Bronchial epithelial cell (primary cell): ENCODE results near the gene TP53INP2. TPM values are rescaled to one million over a fixed set of nuclear protein-coding genes. Genes with fewer than 3 reads are reported as not detected.
"Not testable (repeated sequence)": the region's sequence is repeated elsewhere in the genome, so short reads cannot be mapped to it uniquely, and the experiment has no call there.

ENCODE experiments used
- DNase-seq: peaks from one replicate; pipeline ENCODE4 v3.0.0-alpha.2; 2010; ENCODE audit warnings: low read depth
- FAIRE-seq: peaks from 2 replicates; lab custom pipeline; 2011; peaks lifted over from hg19 to GRCh38; lab: Jason Lieb, UNC
- H3K27me3 ChIP-seq: 2 replicates; pipeline ENCODE4 v1.5.1; 2011; ENCODE audit warnings: low read length; ENCODE audit not compliant: control insufficient read depth, insufficient read depth
- H3K36me3 ChIP-seq: 2 replicates; pipeline ENCODE4 v1.5.1; 2011; ENCODE audit warnings: low read length; ENCODE audit not compliant: control insufficient read depth, insufficient read depth
- H3K4me3 ChIP-seq: 2 replicates; pipeline ENCODE4 v1.5.1; 2011; ENCODE audit warnings: mild to moderate bottlenecking, low read depth, low read length, control low read depth
- CTCF ChIP-seq: IDR thresholded peaks from 2 replicates; pipeline ENCODE4 v1.5.1; 2011; ENCODE audit warnings: mild to moderate bottlenecking, moderate library complexity, low read length, control low read depth, inconsistent platforms; ENCODE audit not compliant: insufficient read depth, severe bottlenecking
- total RNA-seq: library from RNA; depleted of rRNA; stranded (reverse); fragments of >200 nt; gene quantifications from 2 replicates; pipeline ENCODE4 v1.2.1, GENCODE V29; 2014

The TP53INP2 gene
- total RNA-seq, 1 donor from 2014 or later = 0.53 TPM

DNA sequence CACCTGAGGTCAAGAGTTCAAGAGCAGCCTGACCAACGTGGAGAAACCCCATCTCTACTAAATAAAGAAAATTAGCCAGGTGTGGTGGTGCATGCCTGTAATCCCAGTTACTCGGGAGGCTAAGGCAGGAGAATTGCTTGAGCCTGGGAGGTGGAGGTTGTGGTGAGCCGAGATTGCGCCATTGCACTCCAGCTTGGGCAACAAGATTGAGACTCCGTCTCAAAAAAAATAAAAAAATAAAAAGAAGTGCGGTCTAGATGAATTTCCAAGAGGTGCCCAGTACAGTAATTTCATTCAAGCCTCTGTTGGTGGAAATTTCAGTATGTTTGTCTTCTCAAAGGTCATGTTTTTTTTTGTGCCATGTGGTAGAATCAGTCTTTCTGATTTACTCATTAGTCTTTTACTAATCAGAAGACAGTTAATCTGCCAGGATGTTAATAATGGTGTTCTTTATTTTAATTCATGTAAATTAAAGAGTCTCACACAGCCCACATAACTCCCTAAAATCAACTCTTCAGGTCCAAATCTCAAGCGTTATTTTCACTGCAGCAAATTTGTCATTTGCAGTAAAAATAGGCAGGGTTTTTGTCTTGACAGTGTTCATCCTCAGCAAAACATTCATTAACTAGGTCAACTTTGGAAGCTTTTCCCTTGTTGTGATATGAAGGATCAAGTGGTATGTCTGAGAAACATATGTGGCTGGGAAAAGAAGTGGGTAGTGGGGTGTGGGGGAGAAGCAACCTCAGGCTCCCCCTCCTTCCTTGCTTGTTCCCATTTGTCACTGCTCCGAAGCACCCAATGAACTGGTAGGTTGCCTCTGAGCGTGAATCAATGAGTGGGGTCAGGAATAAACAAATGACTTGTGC is 13.3 kb downstream of the TP53INP2 start:
- no peak for TF ChIP-seq CTCF
- DNase-seq = no peak

GRCh38 chr20:34719242-34720017 is 15.3 kb downstream of the TP53INP2 start:
- H3K27me3 ChIP-seq, DNase-seq, H3K36me3 ChIP-seq, H3K4me3 ChIP-seq, FAIRE-seq: not testable (repeated sequence)

More for the DNA sequence above, 13.3 kb downstream of the TP53INP2 start:
- FAIRE-seq = no peak
- no peaks in the 10 kb centered on the region for H3K27me3 ChIP-seq
- H3K36me3 ChIP-seq = peaks cover 6% of the 10 kb centered on the region
- no peak overlapping the region for H3K4me3 ChIP-seq

DNA sequence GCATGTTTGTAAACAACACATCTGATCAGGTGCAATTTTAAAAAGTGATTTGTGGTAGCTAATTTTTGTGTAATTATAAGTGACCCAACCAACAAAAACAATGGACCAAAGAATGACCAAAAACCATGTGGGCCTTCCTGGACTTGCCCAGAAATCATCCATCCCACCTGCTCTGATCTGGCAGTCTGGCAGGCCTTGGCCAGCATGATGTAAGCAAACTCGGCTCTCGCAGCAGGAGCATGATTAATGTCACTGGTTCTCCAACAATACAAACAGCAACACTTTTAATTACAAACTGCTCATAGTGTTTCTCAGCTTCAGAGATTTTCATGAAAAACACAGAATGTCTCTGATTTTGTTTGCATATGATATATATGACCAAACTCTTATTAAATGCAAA is 16.1 kb downstream of the TP53INP2 start:
- FAIRE-seq (no peak), DNase-seq (no peak)
- no peak for TF ChIP-seq CTCF
- H3K36me3 ChIP-seq = peaks cover 5% of the 10 kb centered on the region
- H3K4me3 ChIP-seq = no peak overlapping the region
- no peaks in the 10 kb centered on the region for H3K27me3 ChIP-seq

DNA sequence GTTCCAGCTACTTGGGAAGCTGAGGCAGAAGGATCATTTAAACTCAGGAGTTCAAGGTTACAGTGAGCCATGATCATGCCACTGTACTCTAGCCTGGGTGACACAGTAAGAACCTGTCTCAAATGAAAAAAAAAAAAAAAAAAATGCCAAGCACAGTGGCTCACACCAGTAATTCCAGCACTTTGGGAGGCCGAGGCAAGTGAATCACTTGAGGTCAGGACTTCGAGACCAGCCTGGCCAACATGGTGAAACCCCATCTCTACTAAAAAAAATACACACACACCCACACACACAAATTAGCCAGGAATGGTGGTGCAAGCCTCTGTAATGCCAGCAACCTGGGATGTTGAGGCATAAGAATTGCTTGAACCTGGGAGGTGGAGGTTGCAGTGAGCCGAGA is 18.4 kb downstream of the TP53INP2 start:
- H3K27me3 ChIP-seq, DNase-seq, H3K36me3 ChIP-seq, H3K4me3 ChIP-seq, FAIRE-seq: not testable (repeated sequence)

GRCh38 chr20:34724172-34724571 is 20.0 kb downstream of the TP53INP2 start:
- TF ChIP-seq CTCF = no peak
- FAIRE-seq (no peak), DNase-seq (no peak)
- peaks cover 9% of the 10 kb centered on the region for H3K36me3 ChIP-seq
- H3K27me3 ChIP-seq = no peaks in the 10 kb centered on the region
- H3K4me3 ChIP-seq = no peak overlapping the region

- FAIRE-seq (no peak), DNase-seq (no peak)
- no peak for TF ChIP-seq CTCF
- Histone ChIP-seq H3K4me3 (no peak overlapping the region), H3K36me3 (peaks cover 10% of the 10 kb centered on the region), H3K27me3 (no peaks in the 10 kb centered on the region)
Observed at GRCh38 chr20:34729416-34729815, 25.3 kb downstream of the TP53INP2 start.
